Peyer's patch (tissue), 4 donors: ENCODE measurements around the gene SYDE1.

Source experiments
- POLR2A ChIP-seq, 2 donors: fragments of 450-650 bp; IDR thresholded peaks; one replicate each; pipeline ENCODE4 v1.5.1; 2017; ENCODE audit warnings: antibody characterized with exemption in 2 of 2, mild to moderate bottlenecking in 2 of 2, moderate library complexity in 2 of 2
- TF ChIP-seq, protein P1 (sequence below), 6 experiments: fragments of 450-650 bp in 4 of 6; fragments of 200-600 bp in 2 of 6; sonication (generic) in 1 of 6; IDR thresholded peaks; one replicate each; pipeline ENCODE4 v1.5.1; 2017 to 2019; ENCODE audit warnings: antibody characterized with exemption in 6 of 6, mild to moderate bottlenecking in 3 of 6, moderate library complexity in 1 of 6

DNA sequence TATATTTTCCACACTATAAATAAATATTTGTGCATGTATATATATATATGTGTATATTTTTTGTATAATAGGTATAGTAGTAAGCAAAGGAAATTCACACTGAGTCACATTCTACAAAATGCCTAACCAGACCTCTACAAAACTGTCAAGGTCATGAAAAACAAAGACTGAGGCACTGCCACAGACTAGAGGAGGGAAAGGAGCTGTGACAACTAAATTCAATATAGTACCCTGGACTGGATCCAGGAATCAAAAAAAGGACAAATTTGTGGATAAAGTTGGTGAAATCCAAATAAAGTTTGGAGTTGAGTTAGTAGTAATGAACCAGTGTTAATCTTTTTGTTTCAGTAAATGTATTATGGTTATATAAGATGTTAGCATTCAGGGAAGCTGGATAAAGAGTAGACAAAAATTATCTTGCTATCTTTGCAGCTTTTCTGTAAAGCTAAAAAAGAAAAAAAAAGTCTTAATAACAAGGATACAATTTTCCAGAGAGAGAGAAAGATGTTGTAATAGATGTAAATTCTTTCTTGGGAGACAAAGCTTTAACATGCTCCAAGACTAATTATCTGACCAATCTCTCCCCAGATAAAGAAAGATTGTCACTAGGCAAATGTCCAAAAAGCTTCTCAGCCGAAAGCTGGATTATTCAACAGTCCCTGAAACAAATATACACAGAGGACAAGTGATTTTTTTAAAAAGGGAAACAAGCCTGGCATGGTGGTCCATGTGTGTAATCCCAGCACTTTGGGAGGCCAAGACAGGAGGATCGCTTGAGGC is 19.1 kb downstream of the SYDE1 start:
- TF ChIP-seq POLR2A (IDR thresholded peaks at IDR 0.05), result no peak
- TF ChIP-seq, protein P1, sequence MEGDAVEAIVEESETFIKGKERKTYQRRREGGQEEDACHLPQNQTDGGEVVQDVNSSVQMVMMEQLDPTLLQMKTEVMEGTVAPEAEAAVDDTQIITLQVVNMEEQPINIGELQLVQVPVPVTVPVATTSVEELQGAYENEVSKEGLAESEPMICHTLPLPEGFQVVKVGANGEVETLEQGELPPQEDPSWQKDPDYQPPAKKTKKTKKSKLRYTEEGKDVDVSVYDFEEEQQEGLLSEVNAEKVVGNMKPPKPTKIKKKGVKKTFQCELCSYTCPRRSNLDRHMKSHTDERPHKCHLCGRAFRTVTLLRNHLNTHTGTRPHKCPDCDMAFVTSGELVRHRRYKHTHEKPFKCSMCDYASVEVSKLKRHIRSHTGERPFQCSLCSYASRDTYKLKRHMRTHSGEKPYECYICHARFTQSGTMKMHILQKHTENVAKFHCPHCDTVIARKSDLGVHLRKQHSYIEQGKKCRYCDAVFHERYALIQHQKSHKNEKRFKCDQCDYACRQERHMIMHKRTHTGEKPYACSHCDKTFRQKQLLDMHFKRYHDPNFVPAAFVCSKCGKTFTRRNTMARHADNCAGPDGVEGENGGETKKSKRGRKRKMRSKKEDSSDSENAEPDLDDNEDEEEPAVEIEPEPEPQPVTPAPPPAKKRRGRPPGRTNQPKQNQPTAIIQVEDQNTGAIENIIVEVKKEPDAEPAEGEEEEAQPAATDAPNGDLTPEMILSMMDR (IDR thresholded peaks at IDR 0.05), result no peak
